Neural cell (in vitro differentiated cells): ENCODE measurements around the gene CCL1. TPM values are rescaled to one million over a fixed set of nuclear protein-coding genes. Genes with fewer than 3 reads are reported as not detected.

ENCODE experiments used
- H2AFZ ChIP-seq: fragments of 200-600, 300-800 bp; sonication (generic), shearing (Covaris generic); 2 replicates; pipeline ENCODE4 v1.6.0; 2014; ENCODE audit warnings: low read depth, mild to moderate bottlenecking, antibody characterized with exemption, low read length, moderate library complexity
- H3F3A ChIP-seq: fragments of 200-600 bp; shearing (Covaris generic); 2 replicates; pipeline ENCODE4 v1.6.1; 2016; ENCODE audit warnings: mild to moderate bottlenecking, moderate library complexity, mixed read lengths, antibody characterized with exemption, low read length; ENCODE audit not compliant: insufficient read depth, poor library complexity, severe bottlenecking
- H3K27ac ChIP-seq: fragments of 200-600, 300-800 bp; sonication (generic), shearing (Covaris generic); 2 replicates; pipeline ENCODE4 v1.5.1; 2014; ENCODE audit warnings: mild to moderate bottlenecking, low read length, moderate library complexity
- H3K27me3 ChIP-seq: fragments of 300-800, 200-600 bp; sonication (generic), shearing (Covaris generic); 2 replicates; pipeline ENCODE4 v1.6.0; 2014; ENCODE audit warnings: mild to moderate bottlenecking, low read depth, low read length, moderate library complexity; ENCODE audit not compliant: insufficient read depth
- H3K36me3 ChIP-seq: fragments of 300-800, 200-600 bp; sonication (generic), shearing (Covaris generic); 2 replicates; pipeline ENCODE4 v1.5.1; 2014; ENCODE audit warnings: mild to moderate bottlenecking, antibody characterized with exemption, low read length, moderate library complexity; ENCODE audit not compliant: insufficient read depth
- H3K4me2 ChIP-seq: fragments of 300-800, 200-600 bp; sonication (generic), shearing (Covaris generic); 2 replicates; pipeline ENCODE4 v1.6.0; 2014; ENCODE audit warnings: mild to moderate bottlenecking, low read length
- H3K4me3 ChIP-seq: fragments of 300-800, 200-600 bp; sonication (generic), shearing (Covaris generic); 2 replicates; pipeline ENCODE4 v1.5.1; 2014; ENCODE audit warnings: mild to moderate bottlenecking, low read length, moderate library complexity
- H3K79me2 ChIP-seq: fragments of 200-600 bp; shearing (Covaris generic); replicated peaks from 2 replicates; pipeline ENCODE4 v1.6.0; 2014; ENCODE audit warnings: mild to moderate bottlenecking, low read length, moderate library complexity; ENCODE audit not compliant: insufficient read depth
- H3K9ac ChIP-seq: fragments of 300-800, 200-600 bp; sonication (generic), shearing (Covaris generic); 2 replicates; pipeline ENCODE4 v1.6.1; 2016; ENCODE audit warnings: mild to moderate bottlenecking, low read length, mixed read lengths
- H3K9me2 ChIP-seq: fragments of 200-600 bp; shearing (Covaris generic); 2 replicates; pipeline ENCODE4 v1.6.1; 2016; ENCODE audit warnings: mild to moderate bottlenecking, low read length, mixed read lengths; ENCODE audit not compliant: insufficient read depth
- H3K9me3 ChIP-seq: fragments of 200-600, 300-800 bp; sonication (generic), shearing (Covaris generic); 2 replicates; pipeline ENCODE4 v1.6.1; 2016; ENCODE audit warnings: mild to moderate bottlenecking, mixed run types, low read length, moderate library complexity, mixed read lengths
- H4K20me1 ChIP-seq: fragments of 200-600 bp; shearing (Covaris generic); 2 replicates; pipeline ENCODE4 v1.6.1; 2016; ENCODE audit warnings: mild to moderate bottlenecking, mixed run types; ENCODE audit not compliant: insufficient read depth
- EP300 ChIP-seq: fragments of 450-650 bp; conservative IDR thresholded peaks from 2 replicates; pipeline ENCODE4 v1.6.1; 2014; ENCODE audit warnings: antibody characterized with exemption, mild to moderate bottlenecking, moderate library complexity; ENCODE audit not compliant: poor library complexity, severe bottlenecking
- EZH2 ChIP-seq: fragments of 200-600, 300-800 bp; shearing (Covaris generic), sonication (generic); IDR thresholded peaks from 2 replicates; pipeline ENCODE4 v1.6.1; 2014; ENCODE audit warnings: antibody characterized with exemption, low read length, borderline replicate concordance, mild to moderate bottlenecking; ENCODE audit not compliant: insufficient read depth, poor library complexity, severe bottlenecking
- MXI1 ChIP-seq: fragments of 450-650 bp; conservative IDR thresholded peaks from 2 replicates; pipeline ENCODE4 v1.6.1; 2014; ENCODE audit warnings: antibody characterized with exemption, mild to moderate bottlenecking; ENCODE audit not compliant: poor library complexity, severe bottlenecking
- POLR2AphosphoS5 ChIP-seq: IDR thresholded peaks from 2 replicates; pipeline ENCODE4 v1.6.1; 2012
- RAD21 ChIP-seq: fragments of 450-650 bp; conservative IDR thresholded peaks from 2 replicates; pipeline ENCODE4 v1.6.1; 2014; ENCODE audit warnings: antibody characterized with exemption, mild to moderate bottlenecking, moderate library complexity
- SMC3 ChIP-seq: fragments of 450-650 bp; conservative IDR thresholded peaks from 2 replicates; pipeline ENCODE4 v1.6.1; 2014; ENCODE audit warnings: antibody characterized with exemption, mild to moderate bottlenecking, moderate library complexity; ENCODE audit not compliant: poor library complexity
- TAF1 ChIP-seq: IDR thresholded peaks from 2 replicates; pipeline ENCODE4 v1.6.1; 2012; ENCODE audit warnings: low read depth
- polyA plus RNA-seq: library from polyadenylated mRNA; depleted of rRNA; stranded (reverse); fragments of >200 nt; gene quantifications from 2 replicates; pipeline ENCODE4 v1.2.3, GENCODE V29; 2014
- TF ChIP-seq, protein P1 (sequence below): IDR thresholded peaks from 2 replicates; pipeline ENCODE4 v1.6.1; 2012; ENCODE audit warnings: borderline replicate concordance
- TF ChIP-seq, protein P2 (sequence below): fragments of 450-650 bp; IDR thresholded peaks from 2 replicates; pipeline ENCODE4 v1.5.1; 2014; ENCODE audit warnings: antibody characterized with exemption, mild to moderate bottlenecking, moderate library complexity; ENCODE audit not compliant: poor library complexity, severe bottlenecking

Gene CCL1
- polyA plus RNA-seq, 1 donor from 2014 or later = not detected

DNA sequence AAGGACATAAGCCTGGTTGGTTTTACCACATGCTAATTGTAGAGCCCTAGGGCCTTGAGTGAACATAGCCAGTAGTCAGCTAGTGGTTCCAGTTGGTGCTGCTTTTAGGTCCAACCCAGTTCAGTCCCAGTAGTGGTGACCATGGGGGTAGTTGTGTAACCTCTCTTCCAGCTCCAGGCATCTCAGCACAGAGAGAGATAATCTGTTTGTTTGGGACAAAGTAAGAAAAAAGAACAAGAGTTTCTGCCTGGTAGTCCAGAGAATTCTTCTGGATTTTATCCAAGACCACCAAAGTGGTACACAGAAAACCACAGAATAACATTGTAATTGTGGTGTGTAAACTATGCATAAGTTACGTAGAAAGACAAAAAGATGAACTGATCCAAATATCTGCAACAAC is 11.9 kb downstream of the CCL1 start:
- Histone ChIP-seq H3K4me3 (no peak overlapping the region), H3K36me3 (no peaks in the 10 kb centered on the region), H4K20me1 (no peaks in the 10 kb centered on the region), H3K9me3 (no peaks in the 10 kb centered on the region), H3K27me3 (no peaks in the 10 kb centered on the region), H3K27ac (no peak overlapping the region), H3F3A (no peaks in the 10 kb centered on the region), H3K79me2 (no peaks in the 10 kb centered on the region), H3K9me2 (no peaks in the 10 kb centered on the region), H2AFZ (no peak overlapping the region), H3K9ac (no peak overlapping the region), H3K4me2 (no peak overlapping the region)
- no peak for TF ChIP-seq RAD21
- TF ChIP-seq EP300 = no peak
- TF ChIP-seq, protein P1, sequence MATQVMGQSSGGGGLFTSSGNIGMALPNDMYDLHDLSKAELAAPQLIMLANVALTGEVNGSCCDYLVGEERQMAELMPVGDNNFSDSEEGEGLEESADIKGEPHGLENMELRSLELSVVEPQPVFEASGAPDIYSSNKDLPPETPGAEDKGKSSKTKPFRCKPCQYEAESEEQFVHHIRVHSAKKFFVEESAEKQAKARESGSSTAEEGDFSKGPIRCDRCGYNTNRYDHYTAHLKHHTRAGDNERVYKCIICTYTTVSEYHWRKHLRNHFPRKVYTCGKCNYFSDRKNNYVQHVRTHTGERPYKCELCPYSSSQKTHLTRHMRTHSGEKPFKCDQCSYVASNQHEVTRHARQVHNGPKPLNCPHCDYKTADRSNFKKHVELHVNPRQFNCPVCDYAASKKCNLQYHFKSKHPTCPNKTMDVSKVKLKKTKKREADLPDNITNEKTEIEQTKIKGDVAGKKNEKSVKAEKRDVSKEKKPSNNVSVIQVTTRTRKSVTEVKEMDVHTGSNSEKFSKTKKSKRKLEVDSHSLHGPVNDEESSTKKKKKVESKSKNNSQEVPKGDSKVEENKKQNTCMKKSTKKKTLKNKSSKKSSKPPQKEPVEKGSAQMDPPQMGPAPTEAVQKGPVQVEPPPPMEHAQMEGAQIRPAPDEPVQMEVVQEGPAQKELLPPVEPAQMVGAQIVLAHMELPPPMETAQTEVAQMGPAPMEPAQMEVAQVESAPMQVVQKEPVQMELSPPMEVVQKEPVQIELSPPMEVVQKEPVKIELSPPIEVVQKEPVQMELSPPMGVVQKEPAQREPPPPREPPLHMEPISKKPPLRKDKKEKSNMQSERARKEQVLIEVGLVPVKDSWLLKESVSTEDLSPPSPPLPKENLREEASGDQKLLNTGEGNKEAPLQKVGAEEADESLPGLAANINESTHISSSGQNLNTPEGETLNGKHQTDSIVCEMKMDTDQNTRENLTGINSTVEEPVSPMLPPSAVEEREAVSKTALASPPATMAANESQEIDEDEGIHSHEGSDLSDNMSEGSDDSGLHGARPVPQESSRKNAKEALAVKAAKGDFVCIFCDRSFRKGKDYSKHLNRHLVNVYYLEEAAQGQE = no peak
- TF ChIP-seq POLR2AphosphoS5 = no peak
- no peak for TF ChIP-seq TAF1
- TF ChIP-seq, protein P2, sequence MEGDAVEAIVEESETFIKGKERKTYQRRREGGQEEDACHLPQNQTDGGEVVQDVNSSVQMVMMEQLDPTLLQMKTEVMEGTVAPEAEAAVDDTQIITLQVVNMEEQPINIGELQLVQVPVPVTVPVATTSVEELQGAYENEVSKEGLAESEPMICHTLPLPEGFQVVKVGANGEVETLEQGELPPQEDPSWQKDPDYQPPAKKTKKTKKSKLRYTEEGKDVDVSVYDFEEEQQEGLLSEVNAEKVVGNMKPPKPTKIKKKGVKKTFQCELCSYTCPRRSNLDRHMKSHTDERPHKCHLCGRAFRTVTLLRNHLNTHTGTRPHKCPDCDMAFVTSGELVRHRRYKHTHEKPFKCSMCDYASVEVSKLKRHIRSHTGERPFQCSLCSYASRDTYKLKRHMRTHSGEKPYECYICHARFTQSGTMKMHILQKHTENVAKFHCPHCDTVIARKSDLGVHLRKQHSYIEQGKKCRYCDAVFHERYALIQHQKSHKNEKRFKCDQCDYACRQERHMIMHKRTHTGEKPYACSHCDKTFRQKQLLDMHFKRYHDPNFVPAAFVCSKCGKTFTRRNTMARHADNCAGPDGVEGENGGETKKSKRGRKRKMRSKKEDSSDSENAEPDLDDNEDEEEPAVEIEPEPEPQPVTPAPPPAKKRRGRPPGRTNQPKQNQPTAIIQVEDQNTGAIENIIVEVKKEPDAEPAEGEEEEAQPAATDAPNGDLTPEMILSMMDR = no peak
- TF ChIP-seq MXI1 = no peak
- no peak for TF ChIP-seq SMC3
- no peak for TF ChIP-seq EZH2

DNA sequence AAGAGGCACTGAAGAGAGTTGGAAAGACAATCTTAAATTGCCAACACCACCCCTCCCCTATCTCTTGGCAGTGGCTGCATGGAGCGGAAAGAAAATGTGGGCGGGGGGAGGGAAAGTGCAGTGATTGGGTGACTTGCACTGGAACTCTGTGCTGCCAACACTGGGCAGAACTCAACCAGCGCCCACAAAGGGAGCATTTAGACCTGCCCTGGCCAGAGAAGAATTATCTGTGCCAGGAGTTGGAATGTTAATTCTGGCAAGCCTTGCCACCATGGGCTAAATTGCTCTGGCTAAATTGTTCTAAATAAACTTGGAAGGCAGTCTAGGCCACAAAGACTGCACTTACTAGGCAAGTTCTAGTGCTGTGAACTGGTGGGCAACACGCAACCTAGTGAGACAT is 13.3 kb downstream of the CCL1 start:
- Histone ChIP-seq H3K9me2 (no peaks in the 10 kb centered on the region), H3F3A (no peaks in the 10 kb centered on the region), H3K36me3 (no peaks in the 10 kb centered on the region), H4K20me1 (no peaks in the 10 kb centered on the region), H3K4me3 (no peak overlapping the region), H3K79me2 (no peaks in the 10 kb centered on the region), H3K27ac (no peak overlapping the region), H3K4me2 (no peak overlapping the region), H3K9ac (no peak overlapping the region), H3K9me3 (no peaks in the 10 kb centered on the region), H3K27me3 (no peaks in the 10 kb centered on the region), H2AFZ (no peak overlapping the region)
- TF ChIP-seq EZH2 (no peak), SMC3 (no peak), RAD21 (no peak), POLR2AphosphoS5 (no peak), TAF1 (no peak), EP300 (no peak), MXI1 (no peak)
- TF ChIP-seq, protein P1 = no peak
- TF ChIP-seq, protein P2 = no peak
